Activated T-helper 1 cell treated with anti-CD3 and anti-CD28 coated beads, Interleukin-12 subunit alpha, Interleukin-12 subunit beta, Interleukin-2, Interleukin-4 antibody, amounts not matched to agents 30 ng/mL and 10 ng/mL and 1 ng/mL, durations not matched to agents 14 hours and 24 hours and 36 hours (primary cell): ENCODE measurements around the gene CDH20. TPM values are rescaled to one million over a fixed set of nuclear protein-coding genes. Genes with fewer than 3 reads are reported as not detected.

Experiments used
- DNase-seq: peaks from one replicate; pipeline ENCODE4 v3.0.0; 2021; ENCODE audit warnings: low spot score
- H3K27ac Mint-ChIP-seq: one replicate; pipeline ENCODE4 v1.8.0; 2021; ENCODE audit warnings: mild to moderate bottlenecking, mixed read lengths
- H3K27me3 Mint-ChIP-seq: one replicate; pipeline ENCODE4 v1.8.0; 2022; ENCODE audit warnings: mild to moderate bottlenecking, moderate library complexity, mixed read lengths; ENCODE audit not compliant: insufficient read depth
- H3K36me3 Mint-ChIP-seq: one replicate; pipeline ENCODE4 v1.8.0; 2021; ENCODE audit warnings: low read depth, mixed read lengths
- H3K4me1 Mint-ChIP-seq: one replicate; pipeline ENCODE4 v1.8.0; 2021; ENCODE audit warnings: low read depth, mixed read lengths
- H3K4me3 Mint-ChIP-seq: one replicate; pipeline ENCODE4 v1.8.0; 2021; ENCODE audit warnings: mild to moderate bottlenecking, moderate library complexity, mixed read lengths
- H3K9me3 Mint-ChIP-seq: one replicate; pipeline ENCODE4 v1.8.0; 2021; ENCODE audit warnings: mixed read lengths
- intact Hi-C: fragments of 100-400 bp; cut with micrococcal nuclease; formaldehyde crosslinking; loops from one replicate; pipeline ENCODE4 v1.15.1; 2024
- total RNA-seq: library from RNA; stranded (reverse); gene quantifications from 2 replicates; pipeline ENCODE4 v1.2.3, GENCODE V29; 2022

Gene CDH20
- total RNA-seq, 1 donor from 2014 or later = not detected

DNA sequence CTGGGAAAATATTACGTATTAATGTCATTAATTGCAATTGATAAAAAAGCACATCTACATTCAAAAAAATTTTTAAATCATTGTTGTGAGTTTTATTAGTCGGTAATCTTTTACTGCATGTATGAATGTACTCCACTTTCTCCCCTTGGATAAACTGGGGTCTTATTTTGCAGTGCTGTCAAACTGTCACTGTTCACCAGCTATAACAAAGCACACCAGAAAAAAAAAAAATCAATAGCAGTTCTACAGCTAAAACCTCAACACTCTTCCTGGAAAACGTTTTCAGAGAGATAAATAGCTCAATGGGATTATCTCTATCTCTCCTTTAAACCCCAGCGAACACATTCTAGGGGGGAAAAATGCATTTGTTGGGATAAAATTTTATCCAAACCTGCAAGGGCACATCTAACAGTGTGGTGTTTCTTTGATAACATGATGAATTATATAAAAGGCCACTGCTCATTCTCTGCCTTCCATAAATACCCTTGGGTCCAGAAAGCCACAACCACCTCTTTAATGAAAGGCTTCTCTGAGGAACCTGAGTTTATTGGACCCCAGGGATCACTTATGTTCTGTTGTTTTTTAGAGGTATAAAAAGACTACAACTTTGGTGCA lies 219.9 kb downstream of the CDH20 start:
- peaks cover 4% of the 10 kb centered on the region for H3K4me1 Mint-ChIP-seq
- intact Hi-C loops = loop anchor here (10.0 kb wide), 1 partner anchor 342 kb away; the partner anchor contains the start of gene RNF152
- H3K9me3 Mint-ChIP-seq = no peaks in the 10 kb centered on the region
- H3K27me3 Mint-ChIP-seq = peaks cover 10% of the 10 kb centered on the region
- no peak overlapping the region for H3K4me3 Mint-ChIP-seq
- no peak overlapping the region for H3K27ac Mint-ChIP-seq
- DNase-seq = no peak
- no peaks in the 10 kb centered on the region for H3K36me3 Mint-ChIP-seq

DNA sequence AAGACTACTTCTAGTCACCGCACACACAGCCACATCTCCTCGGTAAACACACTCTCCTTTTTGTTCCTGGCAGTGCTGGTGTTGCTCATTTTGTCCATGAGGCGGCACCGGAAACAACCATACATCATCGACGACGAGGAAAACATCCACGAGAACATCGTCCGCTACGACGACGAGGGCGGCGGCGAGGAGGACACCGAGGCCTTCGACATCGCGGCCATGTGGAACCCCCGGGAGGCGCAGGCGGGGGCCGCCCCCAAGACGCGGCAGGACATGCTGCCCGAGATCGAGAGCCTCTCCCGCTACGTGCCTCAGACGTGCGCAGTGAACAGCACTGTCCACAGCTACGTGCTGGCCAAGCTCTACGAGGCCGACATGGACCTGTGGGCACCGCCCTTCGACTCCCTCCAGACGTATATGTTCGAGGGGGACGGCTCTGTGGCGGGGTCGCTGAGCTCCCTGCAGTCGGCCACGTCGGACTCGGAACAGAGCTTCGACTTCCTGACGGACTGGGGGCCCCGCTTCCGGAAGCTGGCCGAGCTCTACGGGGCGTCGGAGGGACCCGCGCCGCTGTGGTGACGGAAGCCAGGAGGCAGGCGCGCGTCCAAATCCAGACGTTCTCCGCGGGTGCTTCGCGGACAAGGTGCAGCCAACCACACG lies 221.0 kb downstream of the CDH20 start:
- no peak for DNase-seq
- Mint-ChIP-seq H3K4me3 (no peak overlapping the region), H3K4me1 (peaks cover 4% of the 10 kb centered on the region), H3K27ac (peak overlapping the region; percentile 40), H3K27me3 (peaks cover 6% of the 10 kb centered on the region), H3K9me3 (no peaks in the 10 kb centered on the region), H3K36me3 (no peaks in the 10 kb centered on the region)
- intact Hi-C loops = loop anchor here (10.0 kb wide), 1 partner anchor 341 kb away; the partner anchor contains the start of gene RNF152

DNA sequence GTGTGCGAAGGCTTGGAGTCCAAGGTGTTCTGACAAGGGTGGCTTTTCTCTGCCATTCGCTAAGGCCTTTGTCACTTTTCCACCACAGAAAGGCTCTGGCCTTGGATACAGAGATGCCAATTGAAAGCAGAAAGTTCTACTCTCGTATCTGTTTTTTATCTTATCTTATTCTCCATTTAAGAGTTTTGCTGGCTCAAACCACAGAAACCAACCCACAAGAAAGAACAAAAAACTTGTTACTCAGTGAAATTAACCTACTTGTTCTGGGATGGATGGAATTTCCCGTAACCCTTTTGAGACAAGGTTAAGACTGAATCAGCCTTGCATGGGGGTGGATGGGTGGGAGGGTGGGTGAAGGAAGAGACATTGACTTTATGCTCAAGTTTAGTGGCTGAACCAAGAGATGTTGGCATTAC lies 221.7 kb downstream of the CDH20 start:
- intact Hi-C loops = loop anchor here (10.0 kb wide), 1 partner anchor 340 kb away; the partner anchor contains the start of gene RNF152
- no peaks in the 10 kb centered on the region for H3K9me3 Mint-ChIP-seq
- H3K27ac Mint-ChIP-seq = peak overlapping the region; percentile 40
- no peak for DNase-seq
- no peaks in the 10 kb centered on the region for H3K36me3 Mint-ChIP-seq
- peak overlapping the region; percentile 22 for H3K4me3 Mint-ChIP-seq
- peaks cover 4% of the 10 kb centered on the region for H3K4me1 Mint-ChIP-seq
- peaks cover 4% of the 10 kb centered on the region for H3K27me3 Mint-ChIP-seq

DNA sequence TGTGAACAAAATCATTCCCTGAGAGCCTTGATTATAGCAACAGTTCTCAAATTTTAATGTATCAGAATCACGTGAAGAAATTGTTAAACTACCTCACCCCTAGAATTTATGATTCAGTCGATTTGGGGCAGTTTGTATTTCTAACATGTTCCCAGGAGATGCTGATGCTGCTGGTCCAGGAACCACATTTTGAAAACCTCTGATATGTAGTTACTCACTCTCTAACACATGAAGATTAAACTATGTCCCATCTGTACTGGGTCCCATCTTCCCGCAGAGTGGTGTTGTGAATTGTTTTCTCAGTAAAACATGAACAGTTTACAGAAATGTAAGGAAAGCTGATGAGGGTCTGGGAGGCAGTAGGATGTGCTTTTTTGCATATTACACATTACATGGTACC lies 223.1 kb downstream of the CDH20 start:
- H3K9me3 Mint-ChIP-seq = no peaks in the 10 kb centered on the region
- H3K4me1 Mint-ChIP-seq = peaks cover 4% of the 10 kb centered on the region
- H3K36me3 Mint-ChIP-seq = no peaks in the 10 kb centered on the region
- H3K27ac Mint-ChIP-seq = no peak overlapping the region
- no peak overlapping the region for H3K4me3 Mint-ChIP-seq
- no peak for DNase-seq
- intact Hi-C loops = loop anchor here (10.0 kb wide), 1 partner anchor 338 kb away; the partner anchor contains the start of gene RNF152
- peaks cover 4% of the 10 kb centered on the region for H3K27me3 Mint-ChIP-seq

DNA sequence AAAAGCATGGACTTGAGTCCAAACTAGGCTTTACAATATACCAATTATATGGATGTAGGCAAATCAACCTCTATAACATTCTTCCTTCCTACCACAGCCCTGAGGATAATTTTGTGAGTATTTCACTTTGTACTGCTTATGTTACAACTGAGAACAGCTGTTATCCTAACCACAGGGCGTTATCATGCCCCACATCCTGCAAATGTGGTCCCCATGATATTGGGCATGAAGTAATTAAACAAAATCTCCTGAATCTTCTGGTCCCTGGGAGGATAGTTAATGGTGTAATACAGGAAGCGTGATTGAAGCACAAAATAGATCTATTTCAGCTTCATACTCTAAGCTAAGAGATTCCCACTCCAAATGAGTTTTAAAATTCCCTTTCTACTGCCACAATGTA lies 223.6 kb downstream of the CDH20 start:
- Mint-ChIP-seq H3K27ac (no peak overlapping the region), H3K4me1 (peaks cover 4% of the 10 kb centered on the region), H3K36me3 (no peaks in the 10 kb centered on the region), H3K9me3 (no peaks in the 10 kb centered on the region), H3K4me3 (no peak overlapping the region), H3K27me3 (peaks cover 4% of the 10 kb centered on the region)
- intact Hi-C loops = loop anchor here (10.0 kb wide), 1 partner anchor 338 kb away; the partner anchor contains the start of gene RNF152
- DNase-seq = no peak

DNA sequence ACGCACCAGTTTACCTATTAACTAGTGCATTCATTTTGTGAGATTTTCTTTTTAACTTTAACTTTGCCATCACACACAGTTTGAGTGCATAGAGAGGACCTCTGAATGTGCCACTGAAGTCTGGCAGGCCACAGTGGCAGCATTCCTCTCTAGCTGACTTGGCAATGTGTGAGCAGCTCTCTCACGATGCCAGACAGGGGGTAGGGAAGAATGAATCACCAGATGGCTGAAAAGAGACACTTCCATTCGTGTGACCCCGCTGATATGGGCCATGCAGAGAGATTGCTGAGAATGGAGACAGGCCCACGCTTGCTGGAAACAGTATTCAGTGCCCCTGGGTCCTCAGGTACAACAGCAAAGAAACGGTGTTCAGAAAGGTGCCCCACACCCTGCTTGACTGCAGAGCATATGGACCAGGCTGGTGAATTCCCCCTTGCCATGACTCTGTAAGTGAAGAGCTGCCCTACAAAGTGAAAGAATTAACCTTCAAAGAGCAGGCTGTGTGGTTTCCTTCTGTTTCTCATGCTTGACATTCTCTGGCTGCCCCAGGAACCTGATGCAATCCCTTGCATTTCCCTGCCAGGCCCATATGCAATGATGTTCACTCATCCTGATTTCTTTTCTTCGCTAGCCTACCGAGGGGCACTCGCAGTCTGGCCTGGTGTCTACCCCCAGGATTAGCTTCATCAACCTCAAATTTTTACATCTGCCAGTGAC lies 236.1 kb downstream of the CDH20 start:
- no peaks in the 10 kb centered on the region for H3K9me3 Mint-ChIP-seq
- H3K27ac Mint-ChIP-seq = no peak overlapping the region
- intact Hi-C loops = no loop called here
- no peak overlapping the region for H3K4me3 Mint-ChIP-seq
- no peaks in the 10 kb centered on the region for H3K4me1 Mint-ChIP-seq
- H3K36me3 Mint-ChIP-seq = no peaks in the 10 kb centered on the region
- DNase-seq = no peak
- H3K27me3 Mint-ChIP-seq = no peaks in the 10 kb centered on the region

DNA sequence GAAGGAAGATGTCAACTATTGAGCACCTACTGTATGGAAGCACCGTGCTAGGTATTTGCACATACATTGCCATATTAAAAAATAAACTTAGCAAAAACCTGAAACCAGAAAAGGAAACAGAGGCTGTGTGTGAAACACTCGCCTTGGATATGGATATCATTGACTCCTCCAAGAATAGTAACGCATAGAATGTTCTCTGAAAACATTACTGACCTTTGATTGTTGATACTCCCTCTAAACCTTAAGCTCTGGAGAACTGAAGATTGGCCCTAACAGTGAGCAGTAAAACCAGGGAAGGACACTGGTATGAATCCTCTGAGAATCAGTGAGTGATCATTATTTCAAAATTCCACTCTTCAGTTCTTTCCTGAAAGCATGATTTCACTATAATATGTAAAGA lies 236.8 kb downstream of the CDH20 start:
- H3K27me3 Mint-ChIP-seq = no peaks in the 10 kb centered on the region
- H3K36me3 Mint-ChIP-seq = no peaks in the 10 kb centered on the region
- intact Hi-C loops = no loop called here
- H3K27ac Mint-ChIP-seq = no peak overlapping the region
- no peaks in the 10 kb centered on the region for H3K4me1 Mint-ChIP-seq
- H3K9me3 Mint-ChIP-seq = no peaks in the 10 kb centered on the region
- H3K4me3 Mint-ChIP-seq = no peak overlapping the region
- DNase-seq = no peak

DNA sequence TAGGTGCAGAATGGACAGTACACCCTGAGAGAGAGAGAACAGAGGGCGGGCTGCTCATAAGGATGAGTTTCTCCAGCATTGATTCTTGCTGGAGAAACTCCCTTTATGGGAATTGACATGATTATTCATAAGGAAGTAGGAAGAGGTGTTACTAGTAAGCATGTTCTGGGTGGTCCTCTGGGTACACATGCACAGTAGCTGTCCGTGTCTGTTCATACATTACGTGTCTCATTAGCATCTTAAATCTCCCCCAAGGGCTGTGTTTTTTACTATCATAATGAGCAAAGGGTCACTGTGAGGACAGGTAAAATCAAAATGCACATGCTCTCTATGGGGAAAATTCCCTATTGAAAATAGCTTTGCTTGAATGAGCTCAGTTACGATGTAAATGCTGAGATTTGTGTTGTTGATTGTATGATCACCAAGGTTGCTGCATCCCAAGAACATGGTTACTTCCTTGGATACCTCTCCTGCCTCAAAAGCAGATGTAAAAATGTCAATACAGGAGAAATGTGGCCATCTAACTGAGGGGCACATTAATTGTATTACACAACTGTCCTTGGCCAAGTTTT lies 238.9 kb downstream of the CDH20 start:
- Mint-ChIP-seq H3K27me3 (no peaks in the 10 kb centered on the region), H3K4me1 (no peaks in the 10 kb centered on the region), H3K27ac (no peak overlapping the region), H3K9me3 (no peaks in the 10 kb centered on the region), H3K36me3 (no peaks in the 10 kb centered on the region), H3K4me3 (no peak overlapping the region)
- intact Hi-C loops = no loop called here
- DNase-seq = no peak

DNA sequence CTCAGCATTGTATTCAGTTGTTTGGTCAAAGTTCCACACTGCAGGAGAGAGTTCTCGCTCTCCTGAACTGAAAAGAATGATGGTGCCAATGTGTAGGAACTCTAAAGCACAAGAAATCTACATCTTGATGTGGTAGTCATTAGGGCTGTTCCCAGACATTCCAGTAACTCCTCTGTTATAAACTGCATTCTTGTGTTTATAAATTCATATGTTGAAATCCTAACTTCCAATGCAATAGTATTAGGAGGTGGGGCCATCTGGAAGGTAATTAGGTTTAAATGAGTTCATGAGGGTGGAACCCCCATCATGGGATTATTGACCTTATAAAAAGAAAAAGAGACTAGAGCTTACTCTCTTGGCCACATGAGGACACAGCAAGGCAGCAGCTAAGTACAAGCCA lies 239.6 kb downstream of the CDH20 start:
- DNase-seq = no peak
- Mint-ChIP-seq H3K27me3 (peaks cover 1% of the 10 kb centered on the region), H3K4me1 (no peaks in the 10 kb centered on the region), H3K27ac (no peak overlapping the region), H3K9me3 (no peaks in the 10 kb centered on the region), H3K36me3 (no peaks in the 10 kb centered on the region), H3K4me3 (no peak overlapping the region)
- intact Hi-C loops = no loop called here

DNA sequence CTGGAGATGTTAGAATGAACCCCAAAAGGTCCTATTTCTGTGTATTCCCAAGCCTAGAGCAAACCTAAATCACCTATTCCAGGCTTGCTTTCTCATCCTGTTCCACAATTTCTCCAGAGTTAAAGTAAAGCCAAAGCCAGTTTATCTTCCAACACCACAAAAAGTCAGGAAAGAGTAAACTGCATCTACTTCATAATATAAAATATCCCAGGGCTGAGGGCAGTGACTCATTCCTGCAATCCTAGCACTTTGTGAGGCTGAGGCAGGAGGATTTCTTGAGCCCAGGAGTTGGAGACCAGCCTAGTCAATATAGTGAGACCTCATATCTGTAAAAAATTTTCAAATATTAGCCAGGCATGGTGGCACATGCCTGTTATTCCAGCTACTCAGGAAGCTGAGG lies 241.4 kb downstream of the CDH20 start:
- Mint-ChIP-seq H3K27me3 (peaks cover 5% of the 10 kb centered on the region), H3K36me3 (no peaks in the 10 kb centered on the region), H3K9me3 (no peaks in the 10 kb centered on the region), H3K27ac (no peak overlapping the region), H3K4me1 (no peaks in the 10 kb centered on the region), H3K4me3 (no peak overlapping the region)
- intact Hi-C loops = no loop called here
- no peak for DNase-seq

DNA sequence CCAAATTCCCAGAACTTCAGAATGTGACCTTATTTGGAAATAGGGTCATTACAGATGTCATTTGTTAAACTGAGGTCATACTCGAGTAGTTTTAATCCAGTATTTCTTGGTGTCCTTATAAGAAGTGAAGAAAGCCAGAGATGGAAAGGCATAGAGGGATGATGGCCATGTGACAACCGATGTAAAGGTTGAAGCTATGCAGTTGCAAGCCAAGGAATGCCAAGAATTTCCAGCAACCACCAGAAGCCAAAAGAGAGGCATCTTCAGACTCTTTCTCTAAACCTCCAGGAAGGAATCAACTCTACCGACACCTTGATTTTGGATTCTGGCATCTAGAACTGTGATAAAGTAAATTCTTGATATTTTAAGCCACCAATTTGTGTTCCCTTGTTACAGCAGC lies 242.2 kb downstream of the CDH20 start:
- H3K27me3 Mint-ChIP-seq = peaks cover 5% of the 10 kb centered on the region
- no peak overlapping the region for H3K4me3 Mint-ChIP-seq
- no peak overlapping the region for H3K27ac Mint-ChIP-seq
- intact Hi-C loops = no loop called here
- no peak for DNase-seq
- no peaks in the 10 kb centered on the region for H3K9me3 Mint-ChIP-seq
- H3K4me1 Mint-ChIP-seq = no peaks in the 10 kb centered on the region
- H3K36me3 Mint-ChIP-seq = no peaks in the 10 kb centered on the region

DNA sequence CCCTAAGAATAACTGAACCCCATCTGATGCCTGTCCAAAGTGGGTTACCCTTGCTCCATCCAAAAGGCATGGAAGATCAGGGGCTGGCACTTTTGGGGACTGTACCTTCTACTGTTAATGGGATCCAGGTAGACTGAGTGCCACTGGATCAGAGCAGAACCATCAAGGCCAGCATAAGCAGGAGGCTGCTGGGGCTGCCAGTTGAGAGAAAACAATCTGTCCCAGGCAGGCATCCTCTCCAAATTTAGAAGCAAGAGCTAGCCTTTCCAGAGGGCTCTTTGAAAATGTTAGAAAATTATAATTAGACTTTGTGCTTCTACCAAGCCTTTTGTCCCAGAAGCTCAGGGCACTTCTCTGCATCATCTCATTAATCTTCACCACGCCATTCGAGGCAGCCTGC lies 245.6 kb downstream of the CDH20 start:
- intact Hi-C loops = no loop called here
- DNase-seq = no peak
- no peak overlapping the region for H3K4me3 Mint-ChIP-seq
- H3K36me3 Mint-ChIP-seq = no peaks in the 10 kb centered on the region
- no peaks in the 10 kb centered on the region for H3K4me1 Mint-ChIP-seq
- peaks cover 7% of the 10 kb centered on the region for H3K27me3 Mint-ChIP-seq
- H3K27ac Mint-ChIP-seq = no peak overlapping the region
- no peaks in the 10 kb centered on the region for H3K9me3 Mint-ChIP-seq

DNA sequence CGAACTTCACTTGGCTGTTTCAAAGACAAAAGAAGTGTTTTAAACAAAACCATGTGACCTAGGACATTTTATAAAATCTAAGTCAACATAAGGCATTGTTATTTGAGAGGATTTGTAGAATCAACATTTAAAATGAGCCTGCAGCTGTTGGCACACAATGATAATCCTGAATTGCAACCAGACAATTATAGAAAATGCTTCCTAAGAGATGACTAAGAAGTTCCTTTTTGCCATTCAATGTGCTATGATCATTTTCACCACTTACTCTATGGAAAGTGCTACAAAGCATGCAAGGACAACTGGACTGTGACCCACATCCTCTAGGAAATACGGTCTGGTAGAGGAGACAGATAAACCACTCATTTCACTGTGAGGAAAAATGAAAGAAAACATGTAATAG lies 246.4 kb downstream of the CDH20 start:
- H3K27me3 Mint-ChIP-seq = peaks cover 7% of the 10 kb centered on the region
- intact Hi-C loops = no loop called here
- no peaks in the 10 kb centered on the region for H3K4me1 Mint-ChIP-seq
- no peak overlapping the region for H3K27ac Mint-ChIP-seq
- no peak overlapping the region for H3K4me3 Mint-ChIP-seq
- no peaks in the 10 kb centered on the region for H3K9me3 Mint-ChIP-seq
- DNase-seq = no peak
- no peaks in the 10 kb centered on the region for H3K36me3 Mint-ChIP-seq
